HK-2 (cell line): ENCODE measurements around the gene TMEM170B.

ENCODE experiments used
- DNase-seq: peaks from one replicate; pipeline ENCODE4 v3.0.0-alpha.2; 2018; ENCODE audit not compliant: unreplicated experiment

Gene TMEM170B

DNA sequence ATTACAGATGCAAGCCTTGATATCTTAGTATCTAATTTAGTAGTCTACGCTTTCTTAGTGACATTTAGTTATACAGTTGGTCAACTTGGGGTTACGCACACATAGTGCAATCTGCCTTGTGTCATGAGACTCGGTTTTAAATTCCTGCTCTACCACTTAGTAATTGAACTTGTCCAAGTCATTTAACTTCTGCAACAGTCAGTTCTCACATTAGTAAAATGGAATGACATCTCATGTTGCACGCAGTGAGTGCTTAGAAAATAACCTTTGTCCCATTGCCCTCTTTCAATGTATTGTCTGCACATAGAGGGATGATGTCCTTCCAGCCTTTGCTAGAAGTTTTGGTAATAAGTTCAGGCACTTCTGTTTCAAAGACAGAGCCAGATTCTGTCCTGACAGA, 48.6 kb downstream of the TMEM170B start:
- DNase-seq, result no peak

DNA sequence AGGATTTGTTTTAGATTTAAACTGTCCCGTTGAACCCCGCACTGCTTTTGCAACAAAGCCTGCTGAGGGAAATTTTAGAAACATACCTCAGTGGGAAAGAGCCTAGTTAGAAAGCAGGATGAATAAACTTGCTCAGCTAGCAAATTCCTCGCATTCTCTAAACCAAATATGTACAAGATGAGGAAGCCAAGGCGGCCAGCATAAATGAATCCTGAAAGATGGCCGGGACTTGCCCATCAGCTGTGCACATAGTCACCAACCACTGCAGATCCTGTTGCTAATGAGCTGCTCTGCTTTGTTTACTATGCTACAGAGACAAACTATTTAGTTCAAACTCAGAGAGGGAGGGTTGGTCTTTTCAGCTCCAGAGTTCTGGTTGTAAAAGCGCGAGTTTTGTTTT, 49.0 kb downstream of the TMEM170B start:
- DNase-seq, result peak; percentile 46

DNA sequence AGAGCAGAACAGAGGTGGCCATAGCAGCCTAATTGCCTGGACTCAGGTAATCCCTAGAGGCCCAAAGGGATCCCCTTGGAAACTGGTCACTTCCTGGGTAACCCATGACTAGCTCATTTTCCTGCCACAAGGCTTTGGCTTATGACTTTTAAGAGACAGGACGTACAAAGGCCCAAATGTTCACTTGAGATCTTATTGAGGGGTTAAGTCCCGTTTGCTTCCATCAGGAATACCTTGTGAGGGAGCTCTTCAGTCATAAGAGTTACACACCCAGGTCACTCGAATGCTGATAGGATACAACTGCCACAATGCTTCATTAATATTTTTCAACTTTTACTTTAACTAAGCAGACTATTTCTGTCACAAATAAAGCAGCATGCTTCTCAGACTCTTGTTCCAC, 51.7 kb downstream of the TMEM170B start:
- DNase-seq, result no peak

DNA sequence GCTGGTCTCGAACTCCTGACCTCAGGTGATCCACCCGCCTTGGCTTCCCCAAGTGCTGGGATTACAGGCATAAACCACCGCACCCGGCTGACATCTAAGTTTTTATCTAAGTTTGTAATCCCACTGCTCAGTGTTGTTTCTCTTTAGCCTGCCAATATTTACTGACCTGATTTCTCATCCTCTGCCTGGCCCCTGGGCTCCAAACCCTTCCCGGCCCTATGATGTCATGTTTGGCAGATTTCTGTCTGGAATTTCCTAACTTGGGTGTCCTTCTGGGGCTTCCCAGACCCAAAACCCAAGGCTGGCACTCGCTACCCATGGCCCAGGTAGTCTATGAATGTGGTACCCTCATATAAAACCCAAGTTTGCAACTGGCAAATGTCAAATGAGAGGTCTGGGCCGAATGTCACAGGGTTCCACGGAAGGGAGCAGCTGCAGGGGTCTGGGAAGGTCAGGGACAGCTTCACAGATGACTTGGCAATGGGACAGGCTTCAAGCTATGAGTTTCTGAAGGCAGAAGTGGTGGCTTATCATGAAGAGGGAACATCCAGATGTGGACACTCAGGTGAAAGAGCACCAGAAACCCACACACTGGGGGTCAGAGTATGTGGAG, 54.9 kb downstream of the TMEM170B start:
- no peak for DNase-seq

DNA sequence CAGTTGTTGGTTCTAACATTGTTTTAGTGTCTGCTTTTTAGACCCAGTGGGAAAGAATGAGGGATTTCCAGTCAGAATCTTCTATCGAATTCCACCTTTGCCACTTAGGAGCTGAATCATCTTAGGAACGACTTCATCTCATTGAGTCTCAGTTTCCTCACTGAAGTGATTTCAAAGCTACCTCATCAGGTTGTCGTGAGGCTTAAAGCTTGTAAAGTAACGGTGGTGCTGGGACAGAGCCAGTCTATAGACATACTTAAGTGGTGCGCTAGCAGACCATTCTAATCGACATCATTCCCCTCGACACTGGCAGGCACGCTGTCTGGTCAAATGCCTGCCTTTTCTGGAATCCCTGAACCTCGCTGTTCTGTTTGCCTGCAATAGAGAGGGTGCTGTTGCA, 55.5 kb downstream of the TMEM170B start:
- no peak for DNase-seq

DNA sequence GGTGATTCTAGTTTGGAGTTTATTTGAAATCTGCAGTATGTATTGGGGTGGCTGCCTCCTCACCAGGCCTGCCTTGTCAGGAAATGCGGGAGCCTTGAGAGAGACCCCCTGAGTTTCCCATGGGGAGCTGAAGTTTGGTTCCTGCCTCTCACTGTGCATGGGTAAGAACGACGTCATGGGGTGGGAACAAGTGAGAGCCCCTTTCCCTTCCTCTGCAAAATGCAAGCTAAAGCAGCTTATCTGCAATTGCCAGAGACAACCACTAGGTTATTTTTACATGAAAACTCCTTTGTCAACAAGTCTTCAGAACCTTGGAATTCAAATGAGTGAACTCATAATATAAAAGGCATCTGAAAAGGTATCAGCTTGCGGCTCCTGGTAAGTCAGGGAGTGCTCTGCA, 58.4 kb downstream of the TMEM170B start:
- DNase-seq, result no peak

DNA sequence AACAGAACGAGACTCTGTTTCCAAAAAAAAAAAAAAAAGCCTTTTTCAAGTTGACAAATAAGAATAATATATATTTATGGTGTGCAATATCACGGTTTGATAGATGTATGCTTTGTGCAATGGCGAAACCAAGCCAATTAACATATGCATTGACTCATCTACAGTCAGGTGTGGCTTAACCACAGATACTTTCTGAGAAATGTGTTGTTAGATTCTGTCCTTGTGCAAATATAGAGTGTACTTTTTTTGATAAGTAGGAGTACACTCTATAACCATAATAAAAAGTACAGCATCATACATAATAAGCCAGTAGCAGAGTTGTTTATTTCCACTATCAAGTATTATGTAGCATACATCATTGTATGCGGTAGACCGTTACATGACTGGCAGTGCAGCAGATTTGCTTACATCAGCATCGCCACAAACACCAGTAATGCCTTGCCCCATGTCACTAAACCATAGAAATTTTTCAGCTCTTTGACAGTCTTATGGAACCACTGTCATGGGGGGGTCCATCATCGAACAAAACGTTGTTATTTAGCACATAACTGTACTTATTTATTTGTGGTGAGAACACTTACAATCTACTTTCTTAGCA, 59.2 kb downstream of the TMEM170B start:
- DNase-seq, result no peak

DNA sequence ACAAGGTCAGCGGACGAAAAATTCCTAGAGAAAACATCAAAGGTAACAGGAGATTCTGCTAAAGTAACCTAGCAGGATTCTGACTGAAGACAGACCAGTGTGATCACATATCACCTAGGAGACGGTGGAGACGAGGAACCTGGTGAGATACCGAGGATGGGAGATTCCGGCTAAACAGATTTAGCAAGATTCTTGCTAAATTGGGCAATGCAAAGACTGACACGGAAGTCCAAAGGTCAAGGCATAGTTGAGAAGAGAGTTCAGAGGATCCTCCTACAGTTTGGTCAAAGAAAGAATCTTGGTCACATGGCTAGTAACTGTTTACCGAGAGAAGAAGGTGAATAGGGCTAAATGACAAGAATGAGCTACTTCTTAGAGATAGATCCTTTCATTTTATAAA, 61.1 kb downstream of the TMEM170B start:
- no peak for DNase-seq

DNA sequence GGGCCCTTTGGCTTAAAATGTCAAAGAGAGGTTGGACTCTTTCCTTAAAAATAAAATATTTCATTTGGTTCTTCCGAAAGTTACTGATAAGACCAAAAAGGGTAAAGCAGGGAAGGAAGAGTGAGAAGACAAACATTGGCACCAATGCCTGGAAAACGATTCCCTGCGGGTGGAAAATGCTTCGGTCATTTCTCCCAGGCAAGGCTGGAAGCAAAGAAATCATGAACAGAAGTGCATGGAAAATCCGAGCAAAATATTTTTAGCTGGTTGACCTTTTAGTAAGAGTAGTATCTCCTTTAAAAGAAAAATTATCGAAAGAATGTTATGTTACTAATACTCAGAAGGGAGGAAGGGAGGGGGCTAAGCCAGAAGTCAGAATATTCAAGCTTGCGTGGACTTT, 62.7 kb downstream of the TMEM170B start:
- no peak for DNase-seq

DNA sequence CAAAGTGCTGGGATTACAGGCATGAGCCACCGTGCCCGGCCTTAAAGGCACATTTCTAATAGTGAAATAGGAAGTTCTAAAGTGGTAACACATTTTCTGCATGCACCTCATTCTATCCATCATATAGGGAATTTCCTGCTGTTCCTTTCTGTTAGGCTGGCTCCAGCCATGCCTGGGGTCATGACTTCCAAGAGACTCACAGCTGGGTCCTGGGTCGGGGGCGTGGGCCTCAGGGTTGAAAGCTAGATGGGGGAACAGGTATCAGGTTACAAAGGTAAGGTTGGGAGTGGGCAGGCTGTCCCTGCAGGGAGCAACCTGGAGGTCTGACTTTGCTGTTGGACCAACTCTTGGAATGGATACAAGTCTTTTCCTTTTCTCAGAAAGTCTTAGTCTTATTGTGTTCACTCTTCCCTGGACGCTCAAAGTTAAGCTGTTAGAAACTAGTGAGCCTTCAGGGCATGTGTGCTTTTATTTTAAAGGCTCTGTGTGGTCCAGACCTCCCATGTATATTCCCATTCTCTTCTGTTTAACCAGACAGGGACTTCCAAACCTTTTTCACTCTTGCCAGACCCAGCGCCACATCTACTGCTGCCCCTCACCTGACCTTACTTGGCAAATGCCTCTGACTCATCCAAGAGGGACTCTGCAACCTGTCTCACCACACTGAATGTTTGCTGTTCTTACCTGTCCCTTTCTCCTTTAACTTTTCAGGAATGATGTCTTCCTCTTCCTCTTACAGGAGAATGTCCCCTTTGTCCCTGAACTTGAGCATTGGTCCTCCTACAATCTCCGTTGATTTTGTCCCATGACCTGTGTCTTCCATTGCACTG, 64.4 kb downstream of the TMEM170B start:
- no peak for DNase-seq

DNA sequence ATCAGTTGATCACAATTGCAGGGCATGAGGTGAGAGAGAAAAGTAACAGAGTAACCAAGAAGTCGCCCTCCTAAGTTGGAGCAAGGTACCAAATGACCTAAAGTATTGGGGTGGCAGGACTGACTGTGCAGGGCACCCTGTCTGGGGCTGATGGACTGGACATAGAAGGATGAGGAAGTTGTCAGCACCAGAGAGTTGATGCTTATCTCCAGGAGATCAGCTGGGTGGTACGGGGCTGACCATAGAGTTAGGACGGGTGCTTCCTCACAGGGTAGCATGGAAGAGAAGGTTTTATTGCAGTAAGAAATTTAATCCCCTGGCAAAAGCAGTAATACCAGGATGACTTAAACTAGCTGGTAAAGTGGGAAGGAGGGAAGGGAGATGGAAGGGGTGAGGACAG, 66.7 kb downstream of the TMEM170B start:
- DNase-seq, result no peak

DNA sequence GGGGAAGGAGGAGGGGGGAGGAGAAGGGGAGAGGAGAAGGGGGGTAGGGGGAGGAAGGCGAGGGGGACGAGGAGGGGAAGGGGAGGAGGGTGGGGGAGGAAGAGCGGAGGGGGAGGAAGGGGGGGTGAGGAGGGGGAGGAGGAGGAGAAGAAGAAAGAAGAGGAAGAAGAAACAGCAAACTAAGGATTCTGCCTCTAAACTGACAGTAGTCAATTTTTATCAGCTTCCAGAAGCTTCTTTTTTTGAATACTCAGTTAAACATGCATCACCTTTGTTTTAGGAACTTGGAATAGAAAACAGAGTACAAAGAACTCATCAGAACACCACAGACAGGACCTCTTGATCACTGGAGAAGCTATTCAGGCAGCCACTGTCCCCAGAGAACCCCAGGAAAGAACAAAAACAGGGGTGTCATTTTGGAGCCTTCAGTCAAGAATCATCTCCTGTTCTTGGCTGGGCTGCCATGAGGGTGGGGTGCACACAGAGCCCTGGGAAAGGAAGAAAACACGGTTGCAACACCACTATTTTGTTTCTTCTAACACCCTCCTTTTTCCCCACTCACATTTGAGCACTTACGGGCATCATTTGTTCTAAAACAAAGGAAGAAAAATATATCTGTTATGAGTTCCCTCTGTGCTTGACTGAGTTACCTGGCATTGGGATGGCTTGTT, 67.4 kb downstream of the TMEM170B start:
- DNase-seq, result no peak

DNA sequence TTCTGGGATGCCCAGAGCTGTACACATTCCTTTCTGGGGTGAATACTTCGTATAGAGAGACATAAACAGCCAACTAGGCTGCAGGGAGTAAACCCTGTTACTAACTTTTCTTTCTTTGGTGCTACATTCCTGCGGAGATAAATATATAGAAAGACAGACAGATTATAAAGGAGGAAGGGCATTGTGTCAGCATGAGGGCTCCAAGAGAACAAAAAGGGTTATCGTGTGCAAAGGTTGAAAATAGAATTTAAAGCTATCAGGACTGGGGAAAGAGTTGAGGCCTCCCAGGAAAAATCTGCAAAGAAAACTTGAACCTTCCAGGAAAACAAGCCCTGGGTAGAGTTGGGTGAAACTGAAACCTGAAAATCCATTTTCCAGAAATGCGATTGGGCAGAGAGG, 68.0 kb downstream of the TMEM170B start:
- no peak for DNase-seq

DNA sequence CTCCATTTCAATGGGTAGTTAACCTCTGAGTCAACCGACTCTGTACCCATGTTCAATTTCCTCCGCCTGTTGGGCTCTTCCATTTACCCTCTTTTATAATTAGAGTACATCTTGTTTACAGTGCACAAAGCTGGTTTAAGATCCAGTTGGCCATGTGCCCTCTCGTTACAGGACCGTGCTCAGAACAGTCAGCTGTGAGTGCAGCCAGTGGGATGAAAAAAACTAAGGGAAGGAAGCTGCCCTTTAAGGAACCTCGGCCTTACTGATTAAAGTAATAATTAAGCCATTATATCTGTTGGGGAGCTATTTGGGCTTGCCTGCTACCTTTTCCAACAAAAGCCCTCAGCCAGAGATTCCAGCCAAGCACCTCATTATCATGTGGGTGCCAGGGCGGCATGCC, 68.8 kb downstream of the TMEM170B start:
- DNase-seq, result no peak

DNA sequence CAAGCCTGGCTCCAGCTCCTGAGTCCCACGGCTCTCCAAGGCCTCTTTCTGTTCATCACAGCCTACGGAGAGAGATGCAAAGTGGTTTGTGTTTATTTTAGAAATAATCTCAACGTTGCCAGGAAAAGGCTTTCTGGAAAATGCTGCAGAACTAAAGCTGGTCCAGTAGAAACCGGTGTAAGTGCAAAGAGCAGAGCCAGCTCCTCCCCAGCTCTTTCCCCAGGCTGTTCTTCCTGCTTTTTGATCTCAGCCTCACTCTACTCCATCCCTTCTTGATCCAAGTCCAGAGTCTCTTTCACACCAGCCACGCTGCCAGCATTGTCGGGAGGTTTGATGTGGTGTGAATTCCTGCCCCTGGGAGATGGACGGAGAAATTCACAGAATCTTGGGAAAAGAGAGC, 69.8 kb downstream of the TMEM170B start:
- no peak for DNase-seq

DNA sequence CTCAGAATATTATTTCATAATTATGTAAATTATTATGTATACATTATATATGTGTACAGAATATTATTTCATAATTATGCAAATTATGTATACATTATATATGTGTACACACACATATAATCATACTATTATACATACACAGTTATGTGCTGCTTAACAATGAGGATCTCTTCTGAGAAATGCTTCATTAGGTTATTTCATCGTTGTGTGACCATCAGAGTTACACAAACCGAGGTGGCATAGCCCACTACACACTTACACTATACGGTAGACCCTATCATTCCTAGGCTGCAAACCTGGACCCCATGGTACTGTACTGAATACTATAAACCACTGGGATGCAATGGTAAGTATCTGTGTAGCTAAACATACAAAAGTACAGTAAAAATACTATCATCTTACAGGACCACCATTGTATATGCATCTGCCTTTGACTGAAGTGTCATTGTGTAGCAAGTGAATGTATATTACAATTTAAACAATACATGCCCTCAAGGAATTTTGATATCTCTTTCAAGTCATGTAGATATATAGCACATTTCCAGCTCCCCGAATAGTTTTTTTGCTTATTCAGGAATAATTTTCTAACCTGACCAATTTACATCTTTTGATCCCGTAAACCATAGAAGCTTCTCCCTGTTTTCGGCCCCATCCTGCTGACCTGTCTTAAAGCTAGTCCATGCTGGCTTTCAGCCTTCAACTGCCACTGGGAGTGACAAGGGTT, 71.2 kb downstream of the TMEM170B start:
- DNase-seq, result no peak

DNA sequence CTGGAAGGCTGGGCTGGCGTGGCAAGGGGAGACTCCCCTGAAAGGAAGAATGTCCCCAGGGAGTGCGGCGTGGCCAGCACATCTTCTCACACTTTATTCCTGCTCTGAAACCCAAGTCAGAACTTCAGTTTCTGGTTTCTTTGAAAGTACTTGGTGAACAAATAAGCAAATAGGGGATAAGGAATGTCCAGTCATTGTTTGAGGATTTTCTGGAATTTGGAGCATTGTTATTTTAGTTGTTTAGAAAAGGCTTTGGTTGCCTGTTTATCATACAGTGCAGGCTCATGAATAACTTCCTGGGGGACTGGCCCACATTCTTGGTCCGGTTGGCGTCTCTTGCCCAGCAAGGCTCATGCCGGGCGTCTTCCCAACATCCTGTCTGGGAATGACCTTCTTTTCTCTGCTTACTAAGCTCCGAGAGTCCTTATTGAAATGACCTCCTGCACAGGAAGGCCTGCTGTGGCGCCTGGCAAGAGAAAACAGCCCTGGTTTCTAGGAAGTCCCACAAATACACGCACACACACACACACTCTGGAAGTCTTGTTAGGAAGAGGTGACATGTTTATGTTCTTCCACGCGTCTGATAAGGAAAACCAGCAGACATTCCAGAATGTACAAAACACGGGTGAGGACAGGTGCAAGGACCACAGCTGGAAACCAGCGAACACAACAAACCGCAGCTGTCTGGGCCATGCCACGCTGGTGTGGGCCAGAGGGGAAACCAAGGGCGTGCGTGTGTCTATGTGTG, 71.9 kb downstream of the TMEM170B start:
- DNase-seq, result peak; percentile 38

DNA sequence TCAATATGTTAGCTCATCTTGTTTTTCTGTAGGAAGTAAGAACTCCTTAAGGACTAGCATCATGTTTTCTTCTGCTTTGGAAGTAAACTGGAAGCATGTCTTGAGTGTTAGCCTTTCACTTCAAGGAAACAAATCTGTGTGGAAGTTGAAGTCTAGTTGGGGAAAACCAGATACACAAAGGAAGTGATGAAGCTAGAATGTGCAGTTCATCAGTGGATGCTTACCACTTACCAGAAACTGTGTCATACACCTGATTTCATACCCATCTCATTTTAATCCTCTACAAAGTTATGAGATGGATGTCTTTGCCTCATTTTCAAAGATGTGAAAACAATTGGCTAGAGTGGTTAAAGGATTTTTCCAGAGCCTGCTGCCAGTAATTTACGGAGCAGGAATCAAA, 75.8 kb downstream of the TMEM170B start:
- DNase-seq, result no peak

DNA sequence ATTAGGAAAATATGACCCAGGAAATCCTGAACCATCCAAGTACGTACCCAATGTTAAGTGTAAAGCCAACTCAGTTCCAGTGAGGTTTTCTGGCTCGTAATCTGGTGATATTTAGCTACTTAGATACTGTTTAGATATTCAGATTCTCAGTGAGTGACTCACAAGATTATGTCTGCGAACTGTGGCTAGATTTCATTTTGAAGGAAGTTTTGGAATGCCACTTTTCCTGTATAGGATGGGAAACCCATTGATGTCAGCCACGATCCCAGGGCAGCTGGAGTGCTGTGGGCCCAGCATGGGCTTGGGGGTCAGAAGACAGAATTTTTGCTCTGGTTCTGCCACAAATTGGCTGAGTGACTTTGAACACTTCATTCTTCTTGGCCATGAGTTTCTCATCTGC, 76.3 kb downstream of the TMEM170B start:
- peak; percentile 51 for DNase-seq

DNA sequence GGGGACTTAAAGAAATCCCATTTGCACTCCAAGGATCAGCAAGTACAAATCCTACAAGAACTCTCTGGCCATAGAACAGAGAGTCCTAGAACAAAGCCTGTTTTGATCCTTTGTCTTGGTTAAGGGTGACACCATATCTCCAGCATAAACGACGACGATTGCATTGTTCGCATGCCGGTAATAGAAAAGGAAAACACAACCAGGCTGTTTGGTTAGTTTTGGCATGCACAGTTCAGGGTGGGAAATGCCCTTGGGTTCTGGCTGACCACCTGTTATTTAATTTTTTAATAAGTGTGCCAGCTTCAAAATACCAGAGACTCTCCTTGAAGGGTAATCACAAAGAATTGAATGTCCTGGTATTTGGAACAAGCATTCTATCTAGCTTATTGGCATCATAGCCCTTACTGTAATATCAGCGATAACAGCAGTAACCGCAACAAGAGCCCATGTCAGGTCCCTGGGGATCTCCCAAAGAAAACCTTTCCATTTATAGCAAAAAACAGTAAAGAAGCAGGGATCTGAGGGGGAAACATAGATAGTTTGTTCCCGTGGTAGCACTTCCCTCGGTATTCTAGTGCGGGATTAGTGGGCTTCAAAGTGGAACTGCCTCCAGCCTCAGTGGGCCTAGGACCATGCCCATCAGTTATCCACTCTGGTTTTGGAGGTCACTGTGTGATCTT, 77.1 kb downstream of the TMEM170B start:
- DNase-seq, result no peak

DNA sequence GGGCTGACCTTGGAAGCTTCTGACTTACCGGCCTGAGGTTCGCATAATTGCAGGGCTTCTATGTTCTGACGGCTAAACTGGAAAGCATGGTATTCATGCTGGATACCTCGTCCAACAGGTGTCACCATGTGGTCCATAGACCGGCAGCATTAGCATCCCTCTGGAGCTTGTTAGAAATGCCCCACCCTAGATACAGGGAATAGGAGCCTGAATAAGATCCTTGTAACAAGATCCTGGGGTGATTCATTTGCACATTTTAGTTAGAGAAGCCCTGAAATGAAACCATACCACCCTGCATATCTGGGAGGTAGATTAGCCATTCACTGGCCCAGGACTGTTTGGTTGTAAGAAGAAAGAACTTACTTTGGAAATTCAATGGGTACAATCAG, 77.7 kb downstream of the TMEM170B start:
- no peak for DNase-seq
